ENCODE data around the gene NET1.

NET1 gene

DNA sequence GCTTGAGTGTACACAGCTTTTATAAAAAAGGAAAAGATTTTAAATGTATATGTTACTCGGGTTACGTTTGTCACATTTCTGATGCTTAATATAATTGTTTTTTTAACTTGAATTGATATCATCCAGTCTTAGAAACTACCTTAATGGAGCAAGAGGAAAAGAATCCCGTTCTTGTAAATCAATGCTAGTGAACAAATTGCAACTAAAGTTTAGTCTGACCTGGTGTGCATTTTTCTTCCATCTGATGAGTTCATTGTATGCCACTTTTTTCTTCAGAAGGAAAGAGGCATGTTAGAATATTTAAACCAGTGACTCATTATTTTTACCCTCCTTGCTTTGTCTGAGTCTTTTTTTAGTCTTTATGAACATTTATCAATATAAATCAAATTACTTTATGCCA lies 34.7 kb downstream of the NET1 start:
- no peak overlapping the region for H3K4ac ChIP-seq (ENCODE audit: low read length)
- H3K4me2 ChIP-seq (ENCODE audit: insufficient read depth, low read length, poor library complexity, severe bottlenecking), result no peak overlapping the region
- H3K9ac ChIP-seq (ENCODE audit: low read depth, low read length, poor library complexity), result no peak overlapping the region
- no peak overlapping the region for H2BK5ac ChIP-seq (ENCODE audit: low read length)
- H3K36me3 ChIP-seq (replicated peaks in 1 of 2; ENCODE audit: control insufficient read depth in 2 of 2, insufficient read depth in 2 of 2, low read length in 2 of 2), result peaks cover 0 to 19% of the 10 kb centered on the region in 2 donors
- H4K8ac ChIP-seq (ENCODE audit: low read depth, low read length), result no peak overlapping the region
- H3K27me3 ChIP-seq (ENCODE audit: control insufficient read depth in 3 of 3, insufficient read depth in 3 of 3, low read depth in 1 of 3, low read length in 3 of 3), result no peaks in the 10 kb centered on the region
- H3K4me1 ChIP-seq (ENCODE audit: control insufficient read depth in 2 of 2, insufficient read depth in 1 of 2, low read depth in 1 of 2, low read length in 2 of 2), result peaks cover 9 to 23% of the 10 kb centered on the region in 2 donors
- WGBS, 2 donors (ENCODE audit: extremely low coverage in 2 of 2, insufficient read length in 2 of 2, insufficient replicate concordance in 1 of 2), result no CpG with 5 or more reads among the region's 3 CpGs
- no peak overlapping the region for H2AK5ac ChIP-seq (ENCODE audit: low read depth, low read length)
- H4K91ac ChIP-seq (ENCODE audit: low read depth, low read length, poor library complexity), result no peak overlapping the region
- H2BK12ac ChIP-seq (ENCODE audit: low read length), result no peak overlapping the region
- H3K14ac ChIP-seq (ENCODE audit: low read length), result no peak overlapping the region
- H2BK120ac ChIP-seq (ENCODE audit: low read depth, low read length), result no peak overlapping the region
- H3K23ac ChIP-seq (ENCODE audit: low read depth, low read length, poor library complexity), result no peak overlapping the region
- H3K9me3 ChIP-seq (replicated peaks in 1 of 2; ENCODE audit: control insufficient read depth in 2 of 2, insufficient read depth in 1 of 2, low read depth in 1 of 2, low read length in 2 of 2), result no peaks in the 10 kb centered on the region
- no peak overlapping the region for H2BK15ac ChIP-seq (ENCODE audit: low read length)
- peak overlapping the region in 1 of 2 donors; percentile 40 for H3K4me3 ChIP-seq (ENCODE audit: low read length in 2 of 2)
- H3K27ac ChIP-seq (replicated peaks; ENCODE audit: low read length), result no peak overlapping the region
- no peak for DNase-seq (ENCODE audit: low spot score)
- H3K18ac ChIP-seq (ENCODE audit: low read length), result no peak overlapping the region
- H2AFZ ChIP-seq (ENCODE audit: low read length), result no peak overlapping the region
- H3K79me1 ChIP-seq (ENCODE audit: low read depth, low read length), result no peaks in the 10 kb centered on the region

DNA sequence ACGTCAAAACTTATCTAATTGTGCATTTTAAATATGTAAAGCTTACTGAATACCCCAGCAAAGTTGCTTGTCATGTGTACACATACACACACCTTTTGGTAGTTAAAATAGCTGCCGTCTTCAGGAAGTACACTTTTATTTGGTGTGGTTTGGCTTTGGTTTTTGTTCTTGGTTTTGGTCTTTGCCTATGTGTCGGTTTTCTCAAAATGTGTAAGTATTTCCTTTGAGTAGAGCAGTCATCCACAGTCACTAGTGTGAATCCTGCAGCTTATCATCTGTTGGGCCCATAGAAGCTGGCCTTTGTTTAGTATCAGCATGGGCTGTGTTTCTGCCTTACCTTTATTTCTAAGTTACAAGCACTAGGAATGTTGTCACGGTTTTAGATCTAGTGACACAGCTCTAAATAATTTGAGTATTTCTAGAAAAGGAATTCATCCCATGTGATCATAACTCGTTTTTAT lies 35.3 kb downstream of the NET1 start:
- Histone ChIP-seq H3K9ac (ENCODE audit: low read depth, low read length, poor library complexity) (no peak overlapping the region), H3K14ac (ENCODE audit: low read length) (no peak overlapping the region), H2AK5ac (ENCODE audit: low read depth, low read length) (no peak overlapping the region), H2BK120ac (ENCODE audit: low read depth, low read length) (no peak overlapping the region), H2BK5ac (ENCODE audit: low read length) (no peak overlapping the region), H3K23ac (ENCODE audit: low read depth, low read length, poor library complexity) (no peak overlapping the region), H3K4ac (ENCODE audit: low read length) (no peak overlapping the region), H3K36me3 (replicated peaks in 1 of 2; ENCODE audit: control insufficient read depth in 2 of 2, insufficient read depth in 2 of 2, low read length in 2 of 2) (peaks cover 3 to 25% of the 10 kb centered on the region in 2 donors), H2BK15ac (ENCODE audit: low read length) (no peak overlapping the region), H3K4me1 (ENCODE audit: control insufficient read depth in 2 of 2, insufficient read depth in 1 of 2, low read depth in 1 of 2, low read length in 2 of 2) (peaks cover 9 to 23% of the 10 kb centered on the region in 2 donors), H4K8ac (ENCODE audit: low read depth, low read length) (no peak overlapping the region), H2AFZ (ENCODE audit: low read length) (no peak overlapping the region), H3K9me3 (replicated peaks in 1 of 2; ENCODE audit: control insufficient read depth in 2 of 2, insufficient read depth in 1 of 2, low read depth in 1 of 2, low read length in 2 of 2) (no peaks in the 10 kb centered on the region), H3K4me2 (ENCODE audit: insufficient read depth, low read length, poor library complexity, severe bottlenecking) (peak overlapping the region; percentile 32), H2BK12ac (ENCODE audit: low read length) (no peak overlapping the region), H3K27me3 (ENCODE audit: control insufficient read depth in 3 of 3, insufficient read depth in 3 of 3, low read depth in 1 of 3, low read length in 3 of 3) (no peaks in the 10 kb centered on the region), H3K18ac (ENCODE audit: low read length) (no peak overlapping the region), H4K91ac (ENCODE audit: low read depth, low read length, poor library complexity) (no peak overlapping the region), H3K27ac (replicated peaks; ENCODE audit: low read length) (no peak overlapping the region), H3K4me3 (ENCODE audit: low read length in 2 of 2) (peak overlapping the region in 1 of 2 donors; percentile 24), H3K79me1 (ENCODE audit: low read depth, low read length) (no peaks in the 10 kb centered on the region)
- no CpG with 5 or more reads among the region's 5 CpGs for WGBS, 2 donors (ENCODE audit: extremely low coverage in 2 of 2, insufficient read length in 2 of 2, insufficient replicate concordance in 1 of 2)
- no peak for DNase-seq (ENCODE audit: low spot score)

DNA sequence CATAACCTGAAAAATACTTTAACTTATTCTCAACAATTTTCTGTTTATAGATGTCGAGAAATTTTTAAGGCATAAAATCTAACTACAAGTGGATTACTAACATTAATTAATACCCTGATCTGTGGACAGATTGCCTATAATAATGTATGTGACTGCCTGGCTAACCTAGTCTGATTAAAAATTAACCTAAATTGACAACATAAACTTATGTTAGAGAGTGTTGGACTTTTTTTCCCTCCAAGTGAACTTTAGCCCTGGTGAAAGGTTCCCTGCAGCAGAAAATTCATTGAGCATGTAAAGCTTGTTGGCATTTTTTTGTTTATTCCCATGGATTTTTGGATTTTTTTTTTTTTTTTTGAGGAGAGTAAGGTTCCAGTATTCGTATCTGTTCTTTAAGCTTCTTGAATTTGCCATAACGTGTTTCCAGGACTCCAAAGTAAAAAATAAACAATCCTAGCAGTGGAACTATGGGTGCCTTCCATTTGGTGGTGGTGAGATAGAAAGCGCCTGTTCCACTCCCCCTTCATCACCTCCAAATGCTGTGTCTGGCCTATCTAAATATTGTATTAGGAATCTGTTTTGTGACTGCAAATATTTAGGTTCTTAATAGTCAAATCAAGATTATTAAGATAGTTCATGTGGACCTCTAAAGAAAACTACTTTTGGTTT lies 36.1 kb downstream of the NET1 start:
- H2AK5ac ChIP-seq (ENCODE audit: low read depth, low read length), result no peak overlapping the region
- no peak overlapping the region for H3K23ac ChIP-seq (ENCODE audit: low read depth, low read length, poor library complexity)
- H3K9me3 ChIP-seq (replicated peaks in 1 of 2; ENCODE audit: control insufficient read depth in 2 of 2, insufficient read depth in 1 of 2, low read depth in 1 of 2, low read length in 2 of 2), result no peaks in the 10 kb centered on the region
- peaks cover 9 to 23% of the 10 kb centered on the region in 2 donors for H3K4me1 ChIP-seq (ENCODE audit: control insufficient read depth in 2 of 2, insufficient read depth in 1 of 2, low read depth in 1 of 2, low read length in 2 of 2)
- no peaks in the 10 kb centered on the region for H3K79me1 ChIP-seq (ENCODE audit: low read depth, low read length)
- H3K36me3 ChIP-seq (replicated peaks in 1 of 2; ENCODE audit: control insufficient read depth in 2 of 2, insufficient read depth in 2 of 2, low read length in 2 of 2), result peaks cover 7 to 33% of the 10 kb centered on the region in 2 donors
- no CpG with 5 or more reads among the region's 4 CpGs for WGBS, 2 donors (ENCODE audit: extremely low coverage in 2 of 2, insufficient read length in 2 of 2, insufficient replicate concordance in 1 of 2)
- no peak for DNase-seq (ENCODE audit: low spot score)
- no peak overlapping the region for H3K14ac ChIP-seq (ENCODE audit: low read length)
- H3K4me2 ChIP-seq (ENCODE audit: insufficient read depth, low read length, poor library complexity, severe bottlenecking), result no peak overlapping the region
- H2BK15ac ChIP-seq (ENCODE audit: low read length), result no peak overlapping the region
- no peak overlapping the region for H4K8ac ChIP-seq (ENCODE audit: low read depth, low read length)
- no peak overlapping the region for H2BK12ac ChIP-seq (ENCODE audit: low read length)
- H2AFZ ChIP-seq (ENCODE audit: low read length), result no peak overlapping the region
- H3K9ac ChIP-seq (ENCODE audit: low read depth, low read length, poor library complexity), result no peak overlapping the region
- H3K18ac ChIP-seq (ENCODE audit: low read length), result no peak overlapping the region
- H2BK5ac ChIP-seq (ENCODE audit: low read length), result no peak overlapping the region
- H2BK120ac ChIP-seq (ENCODE audit: low read depth, low read length), result no peak overlapping the region
- no peaks in the 10 kb centered on the region for H3K27me3 ChIP-seq (ENCODE audit: control insufficient read depth in 3 of 3, insufficient read depth in 3 of 3, low read depth in 1 of 3, low read length in 3 of 3)
- no peak overlapping the region for H3K4ac ChIP-seq (ENCODE audit: low read length)
- no peak overlapping the region for H3K4me3 ChIP-seq (ENCODE audit: low read length in 2 of 2)
- no peak overlapping the region for H3K27ac ChIP-seq (replicated peaks; ENCODE audit: low read length)
- H4K91ac ChIP-seq (ENCODE audit: low read depth, low read length, poor library complexity), result no peak overlapping the region

DNA sequence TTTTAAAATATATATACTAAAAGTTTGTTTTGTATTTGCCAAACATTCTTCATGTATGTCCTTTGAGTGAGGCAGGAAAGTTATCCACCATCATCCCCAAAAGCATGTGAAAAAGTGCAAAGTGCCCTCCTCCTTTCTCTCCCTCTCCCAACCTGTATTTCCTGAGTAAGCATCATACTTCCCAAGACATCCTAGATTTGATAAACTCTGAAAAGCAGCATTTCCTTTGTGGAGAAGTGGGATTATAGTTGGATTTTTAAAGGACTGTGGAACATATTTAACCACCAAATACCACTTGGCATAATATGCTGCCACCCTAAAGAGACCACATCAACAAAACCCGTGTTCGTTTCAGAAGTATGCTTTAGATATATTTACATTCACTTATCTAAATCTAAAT lies 36.9 kb downstream of the NET1 start:
- no peak overlapping the region for H3K4ac ChIP-seq (ENCODE audit: low read length)
- no peaks in the 10 kb centered on the region for H3K9me3 ChIP-seq (replicated peaks in 1 of 2; ENCODE audit: control insufficient read depth in 2 of 2, insufficient read depth in 1 of 2, low read depth in 1 of 2, low read length in 2 of 2)
- H2AK5ac ChIP-seq (ENCODE audit: low read depth, low read length), result no peak overlapping the region
- no CpG with 5 or more reads among the region's 2 CpGs for WGBS, 2 donors (ENCODE audit: extremely low coverage in 2 of 2, insufficient read length in 2 of 2, insufficient replicate concordance in 1 of 2)
- peaks cover 14 to 35% of the 10 kb centered on the region in 2 donors for H3K36me3 ChIP-seq (replicated peaks in 1 of 2; ENCODE audit: control insufficient read depth in 2 of 2, insufficient read depth in 2 of 2, low read length in 2 of 2)
- H3K4me3 ChIP-seq (ENCODE audit: low read length in 2 of 2), result no peak overlapping the region
- no peak overlapping the region for H4K8ac ChIP-seq (ENCODE audit: low read depth, low read length)
- no peaks in the 10 kb centered on the region for H3K79me1 ChIP-seq (ENCODE audit: low read depth, low read length)
- H2BK5ac ChIP-seq (ENCODE audit: low read length), result no peak overlapping the region
- peaks cover 9 to 23% of the 10 kb centered on the region in 2 donors for H3K4me1 ChIP-seq (ENCODE audit: control insufficient read depth in 2 of 2, insufficient read depth in 1 of 2, low read depth in 1 of 2, low read length in 2 of 2)
- H2BK15ac ChIP-seq (ENCODE audit: low read length), result no peak overlapping the region
- no peak overlapping the region for H3K4me2 ChIP-seq (ENCODE audit: insufficient read depth, low read length, poor library complexity, severe bottlenecking)
- no peak overlapping the region for H2AFZ ChIP-seq (ENCODE audit: low read length)
- H3K14ac ChIP-seq (ENCODE audit: low read length), result no peak overlapping the region
- H3K18ac ChIP-seq (ENCODE audit: low read length), result no peak overlapping the region
- no peak for DNase-seq (ENCODE audit: low spot score)
- no peak overlapping the region for H3K23ac ChIP-seq (ENCODE audit: low read depth, low read length, poor library complexity)
- no peak overlapping the region for H4K91ac ChIP-seq (ENCODE audit: low read depth, low read length, poor library complexity)
- H3K27me3 ChIP-seq (ENCODE audit: control insufficient read depth in 3 of 3, insufficient read depth in 3 of 3, low read depth in 1 of 3, low read length in 3 of 3), result no peaks in the 10 kb centered on the region
- no peak overlapping the region for H2BK120ac ChIP-seq (ENCODE audit: low read depth, low read length)
- no peak overlapping the region for H3K27ac ChIP-seq (replicated peaks; ENCODE audit: low read length)
- no peak overlapping the region for H3K9ac ChIP-seq (ENCODE audit: low read depth, low read length, poor library complexity)
- H2BK12ac ChIP-seq (ENCODE audit: low read length), result no peak overlapping the region

All from neuronal stem cell (in vitro differentiated cells).